Brain pericyte (primary cell): Measurements from ENCODE around the gene MEMO1.

Experiments
- DNase-seq: peaks from one replicate; pipeline ENCODE4 v3.0.0-alpha.2; 2012; ENCODE audit warnings: low read depth, low spot score

MEMO1 gene

DNA sequence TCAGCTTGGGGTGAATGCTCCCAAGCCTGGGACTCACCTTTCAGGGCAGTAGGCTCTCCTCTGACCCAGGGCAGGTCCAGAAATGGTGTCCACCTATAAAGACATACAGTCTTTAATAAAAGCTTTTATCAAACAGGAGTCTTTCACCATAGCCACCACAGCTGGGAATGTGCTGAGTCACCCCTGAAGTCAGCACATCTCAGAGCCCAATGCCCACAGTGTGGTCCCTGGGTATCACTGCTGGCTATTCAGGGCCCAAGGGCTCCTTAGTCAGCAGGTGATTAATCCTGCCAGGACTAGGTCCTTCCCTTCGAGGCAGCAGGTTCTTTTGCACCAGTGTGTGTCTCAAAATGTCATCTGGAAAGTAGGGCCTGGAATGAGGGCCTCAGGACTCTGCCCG lies 181.9 kb downstream of the MEMO1 start:
- DNase-seq, result no peak

DNA sequence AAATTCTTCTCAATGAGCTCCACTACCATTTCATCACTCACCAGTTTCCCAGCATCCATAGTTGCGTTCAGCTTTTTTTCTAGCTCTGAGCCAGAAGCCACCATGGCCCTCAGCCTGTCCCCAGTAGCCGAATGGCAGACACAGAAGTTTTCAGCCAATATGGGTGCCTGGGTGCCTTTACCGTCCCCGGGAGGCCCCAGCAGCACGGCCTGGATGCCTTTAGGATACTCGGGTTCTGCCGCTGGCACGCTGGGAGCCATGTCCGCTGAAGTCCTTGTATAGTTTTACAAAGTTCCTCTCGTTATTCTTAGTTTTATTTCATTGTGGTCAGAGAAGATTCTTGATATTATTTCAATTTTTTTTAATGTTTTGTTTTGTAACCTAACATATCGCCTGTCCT lies 187.2 kb downstream of the MEMO1 start:
- DNase-seq, result no peak

DNA sequence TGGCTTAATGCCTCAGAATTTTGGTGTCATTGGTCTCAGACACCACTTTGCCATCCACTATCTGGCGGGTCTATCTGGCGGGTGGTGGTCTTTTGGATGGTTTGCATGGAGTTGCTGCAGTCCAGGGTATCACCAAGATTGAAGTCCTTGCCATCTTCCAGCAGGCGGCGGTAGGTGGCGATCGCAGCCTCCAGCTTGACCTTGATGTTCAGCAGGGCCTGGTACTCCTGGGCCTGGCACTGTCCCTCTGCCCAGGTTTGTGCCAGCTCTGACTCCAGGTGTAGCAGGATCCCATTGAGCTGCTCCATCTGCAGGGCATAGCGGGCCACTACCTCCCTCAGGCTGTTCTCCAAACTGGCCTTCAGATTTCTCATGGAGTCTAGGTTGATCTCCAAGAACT lies 188.2 kb downstream of the MEMO1 start:
- no peak for DNase-seq
